COR-L47 (cell line): Measurements from ENCODE around the gene CIROP.

Experiments
- DNase-seq: peaks from one replicate; lab custom pipeline; 2025; lab: John Stamatoyannopoulos, UW

CIROP gene

GRCh38 chr14:23093104-23093503 lies 11.7 kb downstream of the CIROP start:
- DNase-seq: no peak

- no peak for DNase-seq
Measured at GRCh38 chr14:23091294-23092225, 13.2 kb downstream of the CIROP start.

- no peak for DNase-seq
Measured at GRCh38 chr14:23090254-23090636, 14.5 kb downstream of the CIROP start.

GRCh38 chr14:23089498-23090253 lies 15.1 kb downstream of the CIROP start:
- no peak for DNase-seq

- DNase-seq: no peak
Measured at GRCh38 chr14:23086565-23086964, 18.2 kb downstream of the CIROP start.

GRCh38 chr14:23085458-23085857 lies 19.3 kb downstream of the CIROP start:
- DNase-seq: no peak

- no peak for DNase-seq
Measured at GRCh38 chr14:23080474-23080873, 24.3 kb downstream of the CIROP start.

GRCh38 chr14:23079716-23080115 lies 25.1 kb downstream of the CIROP start:
- no peak for DNase-seq

- no peak for DNase-seq
Measured at GRCh38 chr14:23078692-23079116, 26.1 kb downstream of the CIROP start.

GRCh38 chr14:23077962-23078361 lies 26.8 kb downstream of the CIROP start:
- DNase-seq: no peak

- no peak for DNase-seq
Measured at GRCh38 chr14:23076785-23077408, 27.9 kb downstream of the CIROP start.

- DNase-seq: no peak
Measured at GRCh38 chr14:23074906-23075305, 29.9 kb downstream of the CIROP start.

- DNase-seq: no peak
Measured at GRCh38 chr14:23071921-23072539, 32.8 kb downstream of the CIROP start.

- DNase-seq: no peak
Measured at GRCh38 chr14:23071244-23071920, 33.4 kb downstream of the CIROP start.

- no peak for DNase-seq
Measured at GRCh38 chr14:23070262-23071129, 34.3 kb downstream of the CIROP start.

- no peak for DNase-seq
Measured at GRCh38 chr14:23069413-23069806, 35.4 kb downstream of the CIROP start.

- DNase-seq: no peak
Measured at GRCh38 chr14:23068789-23069412, 35.9 kb downstream of the CIROP start.

GRCh38 chr14:23067847-23068788 lies 36.7 kb downstream of the CIROP start:
- DNase-seq: no peak
